ENCODE measurements around the gene TSHZ2.
A peak's percentile ranks its signal among the peaks of the same experiment; 100 is the strongest.

Gene TSHZ2

DNA sequence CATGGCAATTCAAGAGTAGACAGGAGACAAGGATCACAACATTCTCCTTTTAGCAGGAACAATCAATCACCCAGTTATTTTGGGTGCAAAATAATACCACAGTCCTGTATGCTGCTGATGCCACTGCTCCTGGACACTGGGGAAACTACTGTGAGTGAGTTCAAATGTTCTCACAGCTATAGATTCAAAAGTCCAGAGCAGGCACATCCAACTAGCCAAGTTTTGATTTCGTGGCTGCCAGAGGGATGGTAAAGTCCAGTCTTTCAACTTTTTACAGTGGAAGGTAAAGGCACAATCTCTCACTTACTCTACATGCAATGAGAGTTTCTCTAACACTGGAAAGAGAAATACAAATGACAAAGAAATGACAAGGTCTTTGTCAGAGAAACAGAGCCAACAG is 26.9 kb upstream of the TSHZ2 start:
- FAIRE-seq (no peak), DNase-seq (ENCODE audit: insufficient read length, low spot score) (no peak)
- TF ChIP-seq, protein P1, sequence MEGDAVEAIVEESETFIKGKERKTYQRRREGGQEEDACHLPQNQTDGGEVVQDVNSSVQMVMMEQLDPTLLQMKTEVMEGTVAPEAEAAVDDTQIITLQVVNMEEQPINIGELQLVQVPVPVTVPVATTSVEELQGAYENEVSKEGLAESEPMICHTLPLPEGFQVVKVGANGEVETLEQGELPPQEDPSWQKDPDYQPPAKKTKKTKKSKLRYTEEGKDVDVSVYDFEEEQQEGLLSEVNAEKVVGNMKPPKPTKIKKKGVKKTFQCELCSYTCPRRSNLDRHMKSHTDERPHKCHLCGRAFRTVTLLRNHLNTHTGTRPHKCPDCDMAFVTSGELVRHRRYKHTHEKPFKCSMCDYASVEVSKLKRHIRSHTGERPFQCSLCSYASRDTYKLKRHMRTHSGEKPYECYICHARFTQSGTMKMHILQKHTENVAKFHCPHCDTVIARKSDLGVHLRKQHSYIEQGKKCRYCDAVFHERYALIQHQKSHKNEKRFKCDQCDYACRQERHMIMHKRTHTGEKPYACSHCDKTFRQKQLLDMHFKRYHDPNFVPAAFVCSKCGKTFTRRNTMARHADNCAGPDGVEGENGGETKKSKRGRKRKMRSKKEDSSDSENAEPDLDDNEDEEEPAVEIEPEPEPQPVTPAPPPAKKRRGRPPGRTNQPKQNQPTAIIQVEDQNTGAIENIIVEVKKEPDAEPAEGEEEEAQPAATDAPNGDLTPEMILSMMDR (IDR thresholded peaks at IDR 0.05; ENCODE audit: insufficient read depth, missing control alignments) = no peak

DNA sequence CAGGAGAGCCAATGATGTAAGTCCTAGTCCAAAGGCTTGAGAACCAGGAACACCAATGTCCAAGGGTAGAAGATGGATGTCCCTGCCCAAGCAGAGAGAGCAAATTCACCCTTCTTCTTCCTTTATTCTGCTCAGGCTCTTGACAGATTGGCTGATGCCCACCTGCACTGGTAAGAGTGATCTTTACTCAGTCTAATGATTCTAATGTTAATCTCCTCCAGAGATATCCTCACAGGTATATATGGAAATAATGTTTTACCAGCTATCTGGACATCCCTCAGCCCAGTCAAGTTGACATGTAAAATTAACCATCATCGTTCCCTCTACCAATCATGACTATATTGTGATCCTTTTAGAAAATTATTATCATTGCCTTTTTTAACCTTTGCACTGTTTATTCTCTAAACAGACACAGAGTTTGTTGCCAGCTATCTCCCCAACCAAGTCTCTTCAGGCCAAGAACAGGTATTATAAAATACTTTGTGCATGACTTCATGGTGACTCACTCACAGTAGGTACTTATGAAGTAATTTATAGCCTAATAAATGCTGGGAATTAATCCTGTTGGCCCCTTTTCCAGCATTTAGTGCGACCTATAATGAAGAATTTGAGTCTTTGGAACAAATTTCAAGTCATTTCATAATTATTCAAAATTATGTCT is 26.2 kb upstream of the TSHZ2 start:
- DNase-seq (ENCODE audit: insufficient read length, low spot score) = no peak
- no peak for FAIRE-seq
- TF ChIP-seq, protein P1 (IDR thresholded peaks at IDR 0.05; ENCODE audit: insufficient read depth, missing control alignments) = no peak

DNA sequence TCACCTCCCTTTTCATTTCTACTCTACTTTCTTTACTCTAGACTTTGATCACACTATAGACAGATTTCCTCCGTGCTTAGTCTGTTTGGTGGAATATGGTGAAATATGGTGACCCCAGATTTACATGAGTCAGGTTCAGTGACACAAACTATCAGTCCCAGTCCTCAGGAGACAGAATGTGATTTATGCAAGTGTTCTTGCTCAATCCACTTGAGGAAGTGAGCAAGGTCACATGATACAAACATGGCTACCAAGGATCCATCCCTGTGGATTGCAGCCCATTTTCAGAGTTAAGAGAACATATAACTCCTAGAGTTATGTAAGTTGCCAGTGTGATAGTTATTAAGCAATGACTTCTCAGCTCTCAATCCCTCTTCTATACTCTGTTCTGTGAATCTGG is 23.7 kb upstream of the TSHZ2 start:
- no peak for DNase-seq (ENCODE audit: insufficient read length, low spot score)
- no peak for FAIRE-seq
- TF ChIP-seq, protein P1 (IDR thresholded peaks at IDR 0.05; ENCODE audit: insufficient read depth, missing control alignments) = no peak

DNA sequence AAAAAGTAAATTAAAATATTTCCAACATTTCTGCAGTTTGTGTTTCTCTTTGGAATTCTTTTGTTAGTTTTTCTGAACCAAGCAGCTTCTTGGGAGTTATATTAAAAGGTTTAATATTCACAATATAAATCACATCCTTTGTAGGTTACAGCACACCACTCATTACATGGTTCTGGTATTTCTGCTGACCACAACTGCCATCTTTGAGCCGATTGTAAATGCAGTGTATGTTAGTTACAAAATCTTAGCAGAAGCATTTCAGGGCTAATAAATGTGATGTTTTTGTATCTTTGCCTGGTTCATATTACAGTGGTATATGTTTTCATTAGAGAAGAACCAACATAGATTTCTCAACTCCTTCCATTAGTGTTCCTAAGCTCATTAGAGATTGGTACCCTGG is 19.1 kb upstream of the TSHZ2 start:
- FAIRE-seq (no peak), DNase-seq (ENCODE audit: insufficient read length, low spot score) (no peak)
- TF ChIP-seq, protein P1 (IDR thresholded peaks at IDR 0.05; ENCODE audit: insufficient read depth, missing control alignments) = no peak

DNA sequence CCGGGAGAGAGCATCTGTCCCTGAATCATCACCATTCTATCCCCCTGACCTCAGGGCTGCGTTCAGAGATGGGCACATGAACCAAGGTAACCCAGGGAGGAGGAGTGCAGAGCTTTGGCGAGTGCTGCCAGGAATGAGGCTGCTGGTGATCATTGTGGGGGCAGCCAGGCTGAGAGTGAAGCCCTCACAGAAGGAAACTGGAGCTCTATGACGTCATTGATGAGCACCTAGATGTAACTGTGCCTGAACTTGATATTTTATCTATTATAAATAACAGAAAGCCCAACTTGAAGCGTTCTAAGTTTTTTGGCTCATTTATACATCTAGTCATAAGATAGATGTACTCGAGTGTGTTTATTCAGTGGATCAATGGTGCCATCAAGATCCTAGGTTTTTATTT is 17.3 kb upstream of the TSHZ2 start:
- FAIRE-seq (no peak), DNase-seq (ENCODE audit: insufficient read length, low spot score) (no peak)
- TF ChIP-seq, protein P1 (IDR thresholded peaks at IDR 0.05; ENCODE audit: insufficient read depth, missing control alignments) = no peak

DNA sequence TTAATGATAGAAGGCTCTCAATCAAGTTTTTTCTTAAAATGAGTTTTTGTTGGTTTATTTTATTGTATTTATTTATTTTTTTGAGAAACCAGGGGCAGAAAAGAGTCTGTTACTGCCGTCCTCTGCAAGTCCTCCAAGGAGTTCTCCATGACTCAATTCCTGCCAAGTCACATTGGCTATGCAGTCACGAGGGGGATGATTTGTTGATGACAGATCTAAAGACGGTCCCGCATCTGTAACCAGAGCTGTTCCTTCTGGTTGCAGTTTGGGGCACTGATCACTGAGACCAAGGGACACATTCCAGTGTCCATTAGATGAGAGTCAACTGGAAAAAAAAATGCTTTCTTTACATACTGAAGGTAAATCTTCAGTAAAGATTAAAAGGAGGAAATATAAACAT is 13.9 kb upstream of the TSHZ2 start:
- no peak for DNase-seq (ENCODE audit: insufficient read length, low spot score)
- TF ChIP-seq, protein P1 (IDR thresholded peaks at IDR 0.05; ENCODE audit: insufficient read depth, missing control alignments) = no peak
- FAIRE-seq = no peak

DNA sequence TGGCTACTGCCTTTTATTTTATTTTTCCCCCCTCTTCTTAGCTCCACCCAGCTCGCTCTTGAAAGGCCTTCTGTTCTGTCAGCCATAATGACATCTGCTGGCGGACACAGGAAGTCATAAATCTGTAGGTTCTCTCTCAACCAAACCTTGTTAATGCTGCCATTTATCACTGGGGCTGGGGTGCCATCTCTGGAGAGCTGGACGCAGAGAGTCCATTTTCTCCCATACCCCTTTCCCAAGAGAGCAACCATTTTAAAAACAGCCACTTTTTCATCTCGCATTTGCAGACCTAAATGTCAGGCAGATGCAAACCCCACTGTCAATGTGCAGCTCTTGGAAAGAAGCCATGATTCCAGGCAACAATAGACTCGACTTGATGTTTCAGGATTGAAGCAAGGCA is 13.0 kb upstream of the TSHZ2 start:
- FAIRE-seq (no peak), DNase-seq (ENCODE audit: insufficient read length, low spot score) (no peak)
- TF ChIP-seq, protein P1 (IDR thresholded peaks at IDR 0.05; ENCODE audit: insufficient read depth, missing control alignments) = peak; percentile 13
